Measurements from ENCODE around the gene SLC1A7.

The SLC1A7 gene

DNA sequence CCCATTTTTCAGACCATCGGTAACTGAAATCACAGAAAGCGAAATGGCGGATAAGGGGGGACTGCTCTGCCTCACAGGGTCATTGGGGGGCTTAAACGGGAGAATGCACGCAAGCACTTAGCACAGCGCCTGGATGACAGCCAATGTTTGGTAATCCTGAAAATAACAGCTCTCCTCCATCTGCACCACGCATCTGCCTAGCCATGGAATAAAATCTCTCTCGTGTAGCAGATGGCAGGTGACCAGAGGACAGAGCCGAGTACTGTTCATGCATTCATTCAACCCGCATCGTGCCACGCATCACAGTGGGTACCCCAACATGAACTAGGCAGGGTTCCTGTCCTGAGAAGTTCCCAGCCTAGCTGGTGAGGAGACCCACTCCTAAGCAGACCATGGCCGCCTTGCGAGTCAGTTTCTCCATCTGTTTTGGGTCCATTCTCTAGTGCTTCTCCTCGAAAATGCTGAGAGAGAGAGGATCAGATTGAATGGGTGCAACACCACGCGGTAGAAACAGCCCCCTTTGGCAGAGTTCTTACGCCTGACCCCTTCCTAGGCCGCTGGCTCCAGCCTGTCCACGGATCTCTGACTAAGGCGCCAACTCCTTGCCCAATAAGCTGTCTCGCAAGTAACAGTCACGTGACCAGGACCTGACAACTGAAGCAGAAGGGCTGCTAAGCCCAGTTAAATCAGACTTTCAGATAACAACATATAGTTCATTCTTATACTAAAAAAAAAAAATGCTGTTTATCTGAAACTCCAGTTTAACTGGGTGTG lies 7.3 kb downstream of the SLC1A7 start:
- no peak for DNase-seq (ENCODE audit: insufficient read length, low spot score)
- no peak for FAIRE-seq

DNA sequence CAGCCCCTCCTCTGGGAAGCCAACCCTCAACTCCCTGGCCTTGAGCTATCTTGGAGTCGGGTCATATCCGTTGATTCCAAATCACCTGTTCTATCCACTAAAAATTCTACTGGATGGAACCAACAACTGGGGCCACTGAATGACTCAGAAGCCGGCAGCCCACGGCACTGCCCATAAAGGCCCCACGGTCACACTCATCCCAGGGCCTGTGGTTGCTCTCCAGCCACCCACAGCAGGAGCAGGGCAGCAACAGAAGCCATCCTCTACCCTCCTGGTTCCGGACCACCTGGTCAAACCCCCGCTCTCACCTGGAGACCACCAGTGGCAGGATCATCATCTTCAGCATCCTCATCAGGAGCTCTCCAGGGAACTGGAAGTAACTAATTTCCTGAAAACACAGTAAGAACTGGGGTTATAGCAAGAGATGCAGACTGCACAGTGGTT lies 8.4 kb downstream of the SLC1A7 start:
- FAIRE-seq: no peak

DNA sequence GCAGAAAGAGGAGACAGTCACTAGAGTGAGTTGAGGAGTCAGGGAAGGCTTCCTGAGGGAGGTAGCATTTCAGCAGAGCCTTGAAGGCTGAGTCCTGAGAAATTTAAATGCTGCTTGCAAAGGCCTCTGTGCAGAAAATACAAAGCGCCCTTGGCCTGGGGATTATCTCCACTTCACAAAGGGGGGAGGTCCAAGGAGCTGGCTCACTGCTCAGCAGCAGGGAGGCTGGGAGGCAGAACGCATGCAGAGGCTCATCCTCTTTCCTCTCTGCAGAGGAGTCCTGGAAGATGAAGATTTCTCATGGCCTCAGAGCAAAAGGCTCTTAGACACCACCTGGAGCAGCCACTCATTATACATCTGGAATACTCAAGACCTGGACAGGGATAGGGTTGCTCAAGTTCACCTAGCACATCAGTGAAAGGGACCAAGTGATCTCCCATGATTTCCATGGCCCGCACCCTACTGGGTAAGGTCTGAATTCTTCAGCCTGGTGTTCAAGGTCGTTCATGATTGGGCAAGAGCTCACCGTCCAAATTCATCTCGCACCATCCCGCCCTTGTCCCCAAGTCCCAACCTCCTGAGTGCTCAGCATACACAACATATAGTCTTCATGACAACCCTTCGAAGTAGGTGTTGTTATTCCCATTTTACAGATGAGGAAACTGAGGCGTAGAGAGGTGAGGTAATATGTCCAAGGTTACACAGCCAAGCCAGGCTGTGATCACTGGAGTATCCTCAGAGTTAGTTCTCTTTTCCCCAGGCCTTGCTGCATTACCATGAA lies 9.0 kb downstream of the SLC1A7 start:
- FAIRE-seq (no peak), DNase-seq (ENCODE audit: insufficient read length, low spot score) (no peak)

More for the DNA sequence above, 8.4 kb downstream of the SLC1A7 start:
- DNase-seq (ENCODE audit: insufficient read length, low spot score): no peak

DNA sequence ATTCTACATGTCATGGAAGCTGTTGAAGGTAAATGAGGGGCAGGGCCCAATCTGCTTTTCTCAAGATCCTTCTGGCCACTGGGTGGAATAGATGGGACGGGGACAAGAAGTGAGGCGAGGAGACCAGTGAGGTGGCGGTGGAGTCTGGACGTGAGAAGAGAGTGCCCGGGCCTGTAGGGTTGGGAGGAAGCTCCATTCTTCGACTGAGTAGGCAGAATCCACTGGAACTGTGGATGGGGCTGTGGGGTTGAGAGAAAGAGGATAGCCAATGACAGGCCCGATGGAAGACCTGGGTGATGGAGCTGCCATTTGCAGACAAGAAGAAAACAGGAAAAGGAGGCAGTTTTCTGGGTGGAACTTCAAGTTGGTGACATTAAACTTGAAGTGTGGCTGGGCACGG lies 10.3 kb downstream of the SLC1A7 start:
- DNase-seq (ENCODE audit: insufficient read length, low spot score) (no peak), FAIRE-seq (no peak)

DNA sequence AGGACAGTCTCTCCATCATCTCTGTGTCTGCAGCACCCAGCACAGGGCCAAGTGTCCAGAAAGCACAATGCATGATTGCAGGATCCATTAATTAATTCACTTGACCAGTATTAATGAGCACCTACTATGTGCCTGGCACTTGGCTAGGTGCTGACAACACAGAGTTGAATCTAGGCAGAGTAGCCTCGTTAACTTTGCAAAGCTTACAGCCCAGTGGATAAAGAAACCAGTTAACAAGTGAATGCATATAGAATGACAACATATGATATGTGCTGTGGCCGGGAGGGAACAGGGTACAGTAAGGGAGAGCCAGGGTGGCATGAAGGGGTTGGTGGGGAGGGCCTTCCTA lies 10.9 kb downstream of the SLC1A7 start:
- FAIRE-seq: no peak

DNA sequence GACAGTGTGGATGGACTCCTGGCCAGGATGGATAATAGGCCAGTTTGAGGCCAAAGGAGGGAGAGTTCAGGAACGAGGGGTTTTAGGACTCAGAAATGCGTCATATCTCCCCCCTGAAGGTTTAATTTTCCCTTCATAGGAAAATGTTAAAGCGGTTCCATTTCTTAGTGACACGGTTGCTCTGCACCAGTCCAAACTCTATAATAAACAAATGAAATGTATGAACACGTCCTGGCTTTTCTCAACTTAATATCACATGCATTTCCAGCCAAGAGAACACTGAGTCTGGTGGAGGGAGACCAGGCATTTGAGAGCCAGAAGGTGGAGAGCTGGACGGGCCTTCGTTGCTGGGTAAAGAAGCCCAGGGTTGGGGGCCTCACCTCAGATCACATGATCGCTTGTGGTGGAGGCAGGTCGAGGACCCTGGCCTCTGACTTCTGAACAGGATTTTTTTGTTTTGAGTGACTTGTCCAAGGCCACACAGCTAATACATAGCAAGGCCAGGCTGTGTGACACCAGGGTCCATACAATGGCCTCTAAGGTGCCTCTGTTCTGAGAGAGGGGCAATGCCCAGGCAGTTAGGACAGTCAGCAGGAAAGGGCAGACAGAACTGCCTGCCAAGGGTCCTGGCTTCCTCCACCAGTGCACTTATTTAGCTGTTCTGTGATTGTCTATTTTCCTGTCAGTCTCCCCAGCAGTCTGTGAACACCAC lies 11.4 kb downstream of the SLC1A7 start:
- DNase-seq (ENCODE audit: insufficient read length, low spot score) (no peak), FAIRE-seq (no peak)

More for the DNA sequence above, 10.9 kb downstream of the SLC1A7 start:
- DNase-seq (ENCODE audit: insufficient read length, low spot score): no peak

DNA sequence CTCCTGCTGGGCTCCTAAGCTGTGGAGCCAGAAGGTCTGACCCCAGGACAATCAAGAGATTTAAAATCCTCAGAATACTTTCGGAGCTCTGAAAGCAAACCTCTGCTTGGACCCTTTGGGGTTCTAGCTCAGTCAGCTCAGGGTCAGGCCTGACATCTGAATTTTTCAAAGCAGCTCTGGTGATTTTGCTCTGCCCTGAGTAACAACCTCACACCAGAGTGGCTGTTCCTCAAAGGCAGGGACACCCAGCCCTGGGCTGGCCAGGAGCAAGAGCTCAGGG lies 11.9 kb downstream of the SLC1A7 start:
- no peak for DNase-seq (ENCODE audit: insufficient read length, low spot score)
- FAIRE-seq: no peak

DNA sequence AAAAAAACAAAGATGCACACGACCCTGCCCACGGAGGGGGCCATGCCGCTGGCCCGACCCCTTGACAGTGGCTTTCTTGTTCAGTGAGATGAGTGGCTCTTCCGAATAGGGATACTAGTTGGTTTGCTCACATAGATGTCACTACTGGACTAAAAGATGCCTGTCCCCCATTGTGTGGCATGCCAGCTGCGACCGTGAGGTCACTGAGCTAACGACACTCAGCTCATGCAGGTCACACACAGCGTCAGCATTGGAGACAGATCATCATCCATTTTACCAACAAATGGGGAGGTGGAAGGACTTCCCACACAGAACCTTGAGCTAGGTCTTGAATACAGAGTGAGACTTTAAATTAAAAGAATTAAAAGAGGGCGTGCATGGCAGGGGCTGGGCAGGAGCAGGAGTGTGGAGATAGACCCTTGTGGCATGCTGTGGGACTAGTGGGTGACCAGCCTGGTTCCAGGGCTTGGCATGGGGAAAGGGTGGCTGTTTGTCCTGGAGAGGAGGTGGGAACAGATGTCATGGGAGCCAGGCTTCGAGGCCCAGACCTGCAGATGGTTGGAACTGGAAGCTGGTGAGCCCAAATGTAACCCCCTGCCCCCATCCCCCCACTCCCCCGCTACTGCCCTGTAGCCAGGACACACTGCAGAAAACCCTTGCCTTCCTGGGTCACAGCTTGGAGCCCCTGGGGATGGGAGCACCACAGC lies 12.4 kb downstream of the SLC1A7 start:
- FAIRE-seq: no peak
- DNase-seq (ENCODE audit: insufficient read length, low spot score): no peak

DNA sequence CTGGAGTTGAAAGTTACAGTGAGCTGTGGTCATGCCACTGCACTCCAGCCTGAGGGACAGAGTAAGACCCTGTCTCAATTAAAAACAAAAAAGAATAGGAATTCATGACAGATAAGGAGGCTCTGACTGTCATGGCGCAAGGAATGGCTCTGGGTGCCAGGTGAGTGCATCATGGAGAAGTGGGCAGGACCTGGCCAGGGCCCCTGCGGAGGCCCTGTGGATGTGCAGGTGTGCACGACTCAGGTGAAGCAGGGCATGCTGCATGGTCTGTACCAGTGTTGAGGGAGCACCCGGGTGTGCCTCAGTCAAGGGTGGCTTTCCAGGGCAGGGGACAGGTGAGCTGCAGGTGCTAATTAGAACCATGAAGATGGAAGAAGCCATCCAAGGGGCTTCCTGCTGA lies 14.0 kb downstream of the SLC1A7 start:
- FAIRE-seq: no peak

GRCh38 chr1:53127546-53127945 lies 14.9 kb downstream of the SLC1A7 start:
- no peak for FAIRE-seq
- no peak for DNase-seq (ENCODE audit: insufficient read length, low spot score)

More for the DNA sequence above, 14.0 kb downstream of the SLC1A7 start:
- DNase-seq (ENCODE audit: insufficient read length, low spot score): no peak

DNA sequence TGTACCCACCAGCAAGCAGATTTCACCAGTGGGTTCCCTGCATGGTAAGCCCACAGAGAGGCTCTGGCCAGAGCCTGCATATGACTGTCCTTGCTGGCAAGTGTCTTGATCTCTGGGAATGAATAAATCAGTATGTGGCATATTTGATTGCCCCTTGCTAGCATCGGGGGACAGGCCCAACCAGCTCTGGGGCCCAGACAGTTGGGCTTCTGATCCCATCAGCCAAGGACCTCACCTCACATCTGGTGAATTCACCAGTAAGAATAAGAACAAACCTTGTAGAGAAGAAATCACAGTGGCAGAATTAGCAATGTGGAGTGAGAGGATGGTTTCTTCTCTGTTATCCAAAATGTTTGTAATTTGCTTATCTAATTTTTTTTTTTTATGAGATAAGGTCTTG lies 15.9 kb downstream of the SLC1A7 start:
- DNase-seq (ENCODE audit: insufficient read length, low spot score) (no peak), FAIRE-seq (no peak)

- no peak for FAIRE-seq
- no peak for DNase-seq (ENCODE audit: insufficient read length, low spot score)
These were observed 16.6 kb downstream of the SLC1A7 start for GRCh38 chr1:53125623-53126360.

DNA sequence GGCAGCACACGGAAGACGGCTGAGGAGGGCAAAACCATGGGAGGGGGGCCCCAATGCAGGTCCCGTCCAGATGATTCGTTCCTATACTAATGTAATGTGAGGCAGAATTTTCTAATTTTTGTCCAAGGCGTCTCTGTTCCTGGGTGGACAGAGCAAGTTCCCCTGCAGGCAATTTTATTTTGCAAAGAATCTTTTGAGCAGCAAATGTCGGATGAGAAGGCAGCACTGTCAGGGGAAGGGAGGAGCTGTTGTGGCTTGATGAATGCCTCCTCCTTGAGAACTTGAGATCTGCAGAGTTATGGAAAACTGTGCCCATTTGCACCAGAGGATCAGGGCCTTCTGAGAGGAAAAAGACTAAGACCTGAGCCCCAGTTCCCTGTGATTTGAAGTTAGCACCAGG lies 17.3 kb downstream of the SLC1A7 start:
- DNase-seq (ENCODE audit: insufficient read length, low spot score): no peak
- FAIRE-seq: no peak

DNA sequence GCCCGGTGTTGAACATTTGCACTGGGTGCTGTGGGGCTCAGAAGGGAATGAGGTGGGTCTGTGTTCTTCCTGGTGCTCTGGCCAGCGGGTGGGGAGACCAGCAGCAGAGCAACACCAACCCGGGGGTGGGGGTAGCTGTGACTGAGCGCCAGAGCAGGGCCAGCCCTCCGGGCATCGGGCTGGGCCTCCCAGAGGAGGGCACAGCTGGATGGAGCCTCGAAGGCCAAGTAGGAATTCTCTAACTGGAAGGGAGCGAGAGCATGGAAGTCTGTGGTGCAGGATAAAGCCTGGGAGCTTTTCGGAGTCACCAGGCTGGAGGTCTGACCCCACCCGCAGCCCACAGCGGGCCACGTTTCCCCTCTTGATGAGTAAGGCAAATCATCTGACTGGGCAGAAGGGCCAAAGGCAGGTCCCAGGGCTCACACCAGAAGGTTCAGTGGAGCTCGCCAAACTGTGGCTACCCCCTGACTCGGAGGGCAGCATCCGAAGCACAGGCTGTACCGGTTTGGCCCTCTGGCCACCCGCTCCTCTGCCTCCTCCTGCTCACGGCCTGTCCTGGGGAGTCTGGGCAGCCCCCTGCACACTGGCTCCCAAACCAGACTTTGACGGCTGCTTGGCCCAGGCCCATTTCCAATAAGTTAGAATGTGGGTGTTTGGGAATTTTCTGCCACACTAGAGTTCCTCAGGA lies 18.8 kb downstream of the SLC1A7 start:
- no peak for DNase-seq (ENCODE audit: insufficient read length, low spot score)
- no peak for FAIRE-seq

GRCh38 chr1:53122961-53123413 lies 19.5 kb downstream of the SLC1A7 start:
- no peak for DNase-seq (ENCODE audit: insufficient read length, low spot score)
- no peak for FAIRE-seq

DNA sequence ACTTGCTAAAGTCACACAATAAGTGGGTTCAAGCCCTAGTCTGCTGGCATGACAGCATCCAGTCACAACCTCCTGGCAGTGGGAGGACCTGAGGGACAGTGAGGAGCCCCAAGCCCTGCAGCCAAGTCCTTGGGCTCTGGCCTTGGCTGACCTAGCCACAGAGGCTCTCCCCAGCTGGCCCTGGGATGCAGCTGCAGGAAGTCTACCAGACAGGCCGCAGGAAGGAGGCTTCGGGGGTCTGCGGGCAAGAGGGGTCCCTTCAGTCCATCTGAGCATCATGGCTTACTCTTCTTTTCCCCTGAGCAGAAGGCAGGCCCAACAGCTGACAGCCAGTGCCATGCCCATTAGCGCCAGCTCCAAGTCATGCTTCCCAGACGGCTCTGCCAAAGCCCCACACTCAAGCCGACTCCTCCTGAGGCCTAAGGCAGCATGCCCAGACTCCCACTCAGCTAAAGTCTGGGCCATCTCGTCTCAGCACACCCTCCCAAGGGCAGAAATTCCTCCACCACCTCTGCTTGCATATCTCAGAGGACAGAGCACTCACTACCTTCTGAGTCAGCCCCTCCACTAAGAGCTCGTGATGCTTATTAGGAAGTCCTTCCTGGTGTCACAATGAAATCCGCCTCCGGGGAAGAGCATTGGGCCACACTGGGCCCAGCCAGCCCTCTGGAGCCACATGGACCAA lies 20.1 kb downstream of the SLC1A7 start:
- no peak for FAIRE-seq
- no peak for DNase-seq (ENCODE audit: insufficient read length, low spot score)

DNA sequence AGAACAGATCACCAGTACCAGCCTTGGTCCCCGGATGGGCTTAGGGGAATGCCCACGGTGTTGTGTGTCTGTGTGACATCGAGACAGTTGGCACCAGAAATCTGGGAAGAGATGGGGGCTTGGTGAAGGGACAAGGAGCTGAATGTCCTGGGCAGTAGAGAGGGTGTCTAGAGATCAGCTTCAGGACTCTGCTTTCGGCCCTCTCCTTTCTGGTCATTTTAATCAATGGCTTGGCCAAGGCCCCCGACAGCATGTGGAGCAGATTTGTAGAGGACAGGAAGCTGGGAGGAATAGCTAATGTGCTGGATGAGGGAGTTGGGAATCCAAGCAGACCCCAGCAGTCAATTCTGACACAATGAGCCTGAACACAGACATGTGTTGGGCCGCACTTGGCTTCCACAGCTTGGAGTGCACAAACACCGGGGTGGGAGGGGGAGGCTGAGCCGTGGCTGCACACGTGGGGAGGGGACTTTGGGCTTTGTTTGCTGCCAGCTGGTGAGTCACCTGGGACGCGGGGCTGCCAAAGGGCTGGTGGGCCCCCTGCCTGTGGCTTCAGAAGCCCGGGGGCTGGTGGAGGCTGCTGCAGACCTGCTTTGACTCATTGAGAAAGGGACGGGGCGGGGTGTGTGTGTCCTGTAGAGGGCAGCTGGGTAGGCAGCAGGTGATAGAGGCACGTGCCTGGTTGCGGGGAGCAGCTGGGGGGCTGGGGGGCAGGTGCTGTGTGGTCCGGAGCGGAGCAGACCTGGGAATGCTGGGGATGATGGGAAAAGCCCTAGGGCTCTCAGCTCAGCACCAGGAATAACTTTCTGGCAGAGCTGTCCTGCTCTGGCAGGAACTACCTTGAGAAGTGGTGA lies 20.9 kb downstream of the SLC1A7 start:
- DNase-seq (ENCODE audit: insufficient read length, low spot score): no peak
- FAIRE-seq: no peak

DNA sequence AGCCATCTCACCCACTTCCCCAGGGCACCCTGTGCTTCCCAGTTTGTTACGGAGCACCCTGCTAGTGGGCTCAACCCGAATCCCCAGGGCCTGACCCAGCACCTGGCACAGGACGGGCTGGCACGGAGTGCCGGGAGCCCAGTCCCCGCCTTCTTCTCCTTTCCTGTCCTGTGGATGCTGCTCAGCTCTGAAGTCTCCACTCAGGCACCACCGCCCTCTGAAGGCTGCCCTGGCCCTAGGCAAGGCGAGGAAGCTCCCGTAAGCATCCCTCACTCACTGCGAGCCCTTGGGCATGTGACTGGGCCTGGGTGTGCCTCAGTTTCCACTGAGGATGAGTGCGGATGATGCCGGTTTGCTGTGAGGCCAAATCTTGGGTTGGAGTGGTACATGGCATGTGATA lies 21.8 kb downstream of the SLC1A7 start:
- DNase-seq (ENCODE audit: insufficient read length, low spot score) (no peak), FAIRE-seq (no peak)
